ENCODE results near the gene KCTD1. TPM values are rescaled to one million over a fixed set of nuclear protein-coding genes. Genes with fewer than 3 reads are reported as not detected.

KCTD1 gene
- total and polyA plus RNA-seq, 2 of the 8 experiments (the other 6 are each of a cell fraction or from before 2014, with no cell fraction given), result 7.7 to 14.0 TPM

- no peaks in the 10 kb centered on the region for H3K36me3 ChIP-seq (ENCODE audit: control insufficient read depth in 2 of 4, insufficient read depth in 4 of 4, low read length in 3 of 4)
- H3K4ac ChIP-seq (replicated peaks; ENCODE audit: insufficient read length, low read depth, low read length), result no peak overlapping the region
- ChIA-PET POLR2A (ENCODE audit: partially characterized antibody) (interaction anchor here (1.3 to 1.5 kb wide), 2 partner anchors 11 to 25 kb away, joined by 3 read pairs; no protein-coding TSS in a partner anchor), CTCF (ENCODE audit: partially characterized antibody) (interaction anchor here (0.6 to 2.3 kb wide), 6 partner anchors 12 to 56 kb away, joined by 3 to 10 read pairs (median 5); no protein-coding TSS in a partner anchor)
- DNase-seq (ENCODE audit: low read depth in 1 of 2, low spot score in 2 of 2) (no peak), FAIRE-seq (no peak)
- no peak overlapping the region for H4K5ac ChIP-seq (ENCODE audit: insufficient read length, low read depth, low read length)
- no peak overlapping the region for H3K23ac ChIP-seq (ENCODE audit: insufficient read length)
- no peak overlapping the region for H3K27ac ChIP-seq (ENCODE audit: low read depth, low read length)
- no peaks in the 10 kb centered on the region for H3K79me1 ChIP-seq (ENCODE audit: low read depth, low read length)
- no peak overlapping the region for H2BK120ac ChIP-seq (replicated peaks; ENCODE audit: low read depth, low read length)
- H3K18ac ChIP-seq (ENCODE audit: extremely low read depth, low read length), result no peak overlapping the region
- no peak overlapping the region for H3K4me2 ChIP-seq (ENCODE audit: insufficient read depth in 1 of 2, low read depth in 2 of 2, low read length in 2 of 2)
- no peak overlapping the region for H3K14ac ChIP-seq (ENCODE audit: insufficient read length)
- no peak overlapping the region for H4K91ac ChIP-seq (replicated peaks; ENCODE audit: insufficient read length, low read length)
- H2BK20ac ChIP-seq (ENCODE audit: low read length), result no peak overlapping the region
- no peak overlapping the region for H3K4me3 ChIP-seq (ENCODE audit: extremely low read depth in 1 of 4, insufficient read depth in 2 of 4, low read depth in 3 of 4, low read length in 4 of 4)
- H2BK15ac ChIP-seq (ENCODE audit: low read length), result no peak overlapping the region
- 92% methylated on average over 4 of the region's 4 CpGs; no CpG with 5 or more reads in 1 of the 2 experiments for WGBS, 2 experiments (ENCODE audit: extremely low coverage in 1 of 2, insufficient coverage in 1 of 2, insufficient read length in 1 of 2, insufficient replicate concordance in 2 of 2, low coverage in 1 of 2, low lambda C conversion rate in 2 of 2, missing lambda C conversion rate in 1 of 2)
- peaks cover 0 to 3% (median 0%) of the 10 kb centered on the region in 4 experiments; a peak in 2 of 7 replicates for H3K4me1 ChIP-seq (replicated peaks in 1 of 4; ENCODE audit: control insufficient read depth in 3 of 4, insufficient read depth in 4 of 4, low read length in 3 of 4)
- no peak overlapping the region for H3K56ac ChIP-seq (replicated peaks; ENCODE audit: insufficient read length, low read depth, low read length)
- H2AK5ac ChIP-seq (ENCODE audit: low read depth, low read length), result no peak overlapping the region
- no peaks in the 10 kb centered on the region for H4K20me1 ChIP-seq (replicated peaks in 1 of 2; ENCODE audit: control insufficient read depth in 1 of 2, insufficient read depth in 2 of 2, low read length in 2 of 2)
- no peaks in the 10 kb centered on the region for H3K79me2 ChIP-seq (ENCODE audit: control insufficient read depth in 1 of 2, insufficient read depth in 2 of 2, low read length in 2 of 2)
- no peak for TF ChIP-seq HDAC2 (IDR thresholded peaks at IDR 0.05; ENCODE audit: borderline replicate concordance in 1 of 2, low read depth in 2 of 2, low read length in 2 of 2)
- no peak for TF ChIP-seq HDAC6 (IDR thresholded peaks at IDR 0.05; ENCODE audit: low read depth, low read length)
- no peak for TF ChIP-seq SIRT6 (IDR thresholded peaks at IDR 0.05; ENCODE audit: low read length)
- no peak for TF ChIP-seq RBBP5 (IDR thresholded peaks at IDR 0.05; ENCODE audit: borderline replicate concordance, low read depth, low read length)
- no peak for TF ChIP-seq BRCA1 (IDR thresholded peaks at IDR 0.05; ENCODE audit: low read depth, low read length)
- no peak for TF ChIP-seq TCF12 (IDR thresholded peaks at IDR 0.05; ENCODE audit: low read depth, low read length)
- TF ChIP-seq SRF (IDR thresholded peaks at IDR 0.05; ENCODE audit: low read depth, low read length), result no peak
- TF ChIP-seq SAP30 (IDR thresholded peaks at IDR 0.05; ENCODE audit: insufficient read depth, insufficient replicate concordance, low read length), result no peak
- H3K27me3 ChIP-seq (replicated peaks in 1 of 4; ENCODE audit: control insufficient read depth in 3 of 4, extremely low read depth in 1 of 4, insufficient read depth in 3 of 4, low read length in 3 of 4), result no peaks in the 10 kb centered on the region
- H2AFZ ChIP-seq (ENCODE audit: low read length), result no peak overlapping the region
- no peaks in the 10 kb centered on the region for H3K23me2 ChIP-seq (ENCODE audit: low read depth, low read length)
- H2BK12ac ChIP-seq (ENCODE audit: low read depth, low read length), result no peak overlapping the region
- no peak overlapping the region for H4K8ac ChIP-seq (ENCODE audit: extremely low read depth, insufficient read depth, low read length)
- no peaks in the 10 kb centered on the region; a peak in 1 of 4 replicates for H3K9me3 ChIP-seq (ENCODE audit: insufficient read depth in 2 of 2, low read depth in 1 of 2, low read length in 1 of 2)
- H3K9ac ChIP-seq (replicated peaks in 1 of 4; ENCODE audit: extremely low read depth in 1 of 4, low read depth in 3 of 4, low read length in 3 of 4), result no peak overlapping the region
- no peak overlapping the region for H2BK5ac ChIP-seq (ENCODE audit: low read depth, low read length)
These were observed 108.8 kb downstream of the KCTD1 start for GRCh38 chr18:26439537-26439936.

All from H1 (cell line).